HCT116 (cell line): Measurements from ENCODE around the gene GKN1.

Experiments
- CBX3 ChIP-seq: IDR thresholded peaks from 2 replicates; pipeline ENCODE4 v1.6.1; 2012; ENCODE audit warnings: low read depth
- CEBPB ChIP-seq: IDR thresholded peaks from 2 replicates; pipeline ENCODE4 v1.6.1; 2012; ENCODE audit warnings: low read depth
- EGR1 ChIP-seq: IDR thresholded peaks from 2 replicates; pipeline ENCODE4 v1.6.1; 2012; ENCODE audit warnings: low read depth
- EZH2 ChIP-seq: fragments of 200-600 bp; sonication (generic); IDR thresholded peaks from 2 replicates; pipeline ENCODE4 v1.6.1; 2017; ENCODE audit warnings: antibody characterized with exemption, mixed run types
- FOSL1 ChIP-seq: IDR thresholded peaks from 2 replicates; pipeline ENCODE4 v1.6.1; 2012; ENCODE audit warnings: low read depth
- JUND ChIP-seq: IDR thresholded peaks from 2 replicates; pipeline ENCODE4 v1.6.1; 2012
- POLR2A ChIP-seq: IDR thresholded peaks from 2 replicates; pipeline ENCODE4 v1.7.0; 2011; ENCODE audit warnings: borderline replicate concordance; ENCODE audit not compliant: insufficient read depth, insufficient read length; ENCODE audit errors: extremely low read depth
- POLR2AphosphoS5 ChIP-seq: IDR thresholded peaks from 2 replicates; pipeline ENCODE4 v1.6.1; 2011; ENCODE audit warnings: mild to moderate bottlenecking, low read depth, low read length, moderate library complexity
- SIN3A ChIP-seq: IDR thresholded peaks from 2 replicates; pipeline ENCODE4 v1.6.1; 2012; ENCODE audit warnings: low read depth
- SRF ChIP-seq: IDR thresholded peaks from 2 replicates; pipeline ENCODE4 v1.6.1; 2012; ENCODE audit warnings: low read depth
- YY1 ChIP-seq: IDR thresholded peaks from 2 replicates; pipeline ENCODE4 v1.6.1; 2011; ENCODE audit warnings: low read length, low read depth, moderate library complexity, mild to moderate bottlenecking; ENCODE audit not compliant: insufficient replicate concordance; ENCODE audit errors: extremely low read depth
- ZBTB33 ChIP-seq: IDR thresholded peaks from 2 replicates; pipeline ENCODE4 v1.6.1; 2011; ENCODE audit warnings: mild to moderate bottlenecking, low read length, moderate library complexity; ENCODE audit not compliant: insufficient replicate concordance; ENCODE audit errors: extremely low read depth
- TF ChIP-seq, protein P1 (sequence below), 3 experiments: fragments of 200-600 bp in 1 of 3; sonication (generic) in 1 of 3; IDR thresholded peaks in 2 of 3; conservative IDR thresholded peaks in 1 of 3; 2 replicates each; pipeline ENCODE4 v1.5.1; 2012 to 2017; ENCODE audit warnings: low read depth in 2 of 3, low read length in 2 of 3, antibody characterized with exemption in 1 of 3, borderline replicate concordance in 1 of 3, control low read depth in 1 of 3, mild to moderate bottlenecking in 1 of 3, mixed read lengths in 1 of 3, mixed run types in 1 of 3, moderate library complexity in 1 of 3; ENCODE audit not compliant: insufficient read depth in 1 of 3
- TF ChIP-seq, protein P2 (sequence below): IDR thresholded peaks from 2 replicates; pipeline ENCODE4 v1.6.1; 2012

DNA sequence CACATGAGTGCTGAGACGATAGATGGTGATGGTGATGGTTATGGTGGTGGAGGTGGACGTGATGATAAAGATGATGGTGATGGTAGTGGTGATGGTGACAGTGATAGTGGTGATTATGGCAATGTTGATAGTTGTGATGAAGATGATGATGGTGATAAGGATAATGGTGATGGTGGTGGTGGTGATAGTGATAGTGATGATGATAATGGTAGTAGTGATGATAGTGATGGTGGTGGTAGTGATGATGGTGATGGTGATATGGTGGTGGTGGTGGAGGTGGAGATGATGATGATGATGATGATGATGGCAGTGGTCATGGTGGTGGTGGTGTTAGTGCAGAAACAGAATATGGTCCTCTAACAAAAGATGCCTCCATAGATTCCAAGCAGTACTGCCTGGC lies 48.8 kb downstream of the GKN1 start:
- TF ChIP-seq, protein P1, sequence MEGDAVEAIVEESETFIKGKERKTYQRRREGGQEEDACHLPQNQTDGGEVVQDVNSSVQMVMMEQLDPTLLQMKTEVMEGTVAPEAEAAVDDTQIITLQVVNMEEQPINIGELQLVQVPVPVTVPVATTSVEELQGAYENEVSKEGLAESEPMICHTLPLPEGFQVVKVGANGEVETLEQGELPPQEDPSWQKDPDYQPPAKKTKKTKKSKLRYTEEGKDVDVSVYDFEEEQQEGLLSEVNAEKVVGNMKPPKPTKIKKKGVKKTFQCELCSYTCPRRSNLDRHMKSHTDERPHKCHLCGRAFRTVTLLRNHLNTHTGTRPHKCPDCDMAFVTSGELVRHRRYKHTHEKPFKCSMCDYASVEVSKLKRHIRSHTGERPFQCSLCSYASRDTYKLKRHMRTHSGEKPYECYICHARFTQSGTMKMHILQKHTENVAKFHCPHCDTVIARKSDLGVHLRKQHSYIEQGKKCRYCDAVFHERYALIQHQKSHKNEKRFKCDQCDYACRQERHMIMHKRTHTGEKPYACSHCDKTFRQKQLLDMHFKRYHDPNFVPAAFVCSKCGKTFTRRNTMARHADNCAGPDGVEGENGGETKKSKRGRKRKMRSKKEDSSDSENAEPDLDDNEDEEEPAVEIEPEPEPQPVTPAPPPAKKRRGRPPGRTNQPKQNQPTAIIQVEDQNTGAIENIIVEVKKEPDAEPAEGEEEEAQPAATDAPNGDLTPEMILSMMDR (IDR thresholded peaks at IDR 0.05 in 2 of 3, conservative IDR thresholded peaks at IDR 0.05 in 1 of 3; ENCODE audit: borderline replicate concordance in 1 of 3, insufficient read depth in 1 of 3, low read depth in 2 of 3, low read length in 2 of 3), result no peak
- TF ChIP-seq SRF (no peak), YY1 (no peak), SIN3A (no peak), POLR2A (no peak), ZBTB33 (no peak), EGR1 (no peak), CEBPB (no peak), FOSL1 (no peak), EZH2 (no peak), CBX3 (no peak), JUND (no peak), POLR2AphosphoS5 (no peak)
- TF ChIP-seq, protein P2, sequence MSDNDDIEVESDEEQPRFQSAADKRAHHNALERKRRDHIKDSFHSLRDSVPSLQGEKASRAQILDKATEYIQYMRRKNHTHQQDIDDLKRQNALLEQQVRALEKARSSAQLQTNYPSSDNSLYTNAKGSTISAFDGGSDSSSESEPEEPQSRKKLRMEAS, result no peak
